Smooth muscle cell (in vitro differentiated cells): ENCODE measurements around the gene DEFB124. TPM values are rescaled to one million over a fixed set of nuclear protein-coding genes. Genes with fewer than 3 reads are reported as not detected.
A peak's percentile ranks its signal among the peaks of the same experiment; 100 is the strongest.
"Not testable (repeated sequence)": the region's sequence is repeated elsewhere in the genome, so short reads cannot be mapped to it uniquely, and the experiment has no call there.

Experiments
- DNase-seq: peaks from one replicate; lab custom pipeline; 2025; ENCODE audit not compliant: unreplicated experiment; lab: John Stamatoyannopoulos, UW
- H2AFZ ChIP-seq: fragments of 200-600 bp; sonication (generic); 2 replicates; pipeline ENCODE4 v1.6.0; 2016; ENCODE audit warnings: antibody characterized with exemption, low read depth, mild to moderate bottlenecking
- H3F3A ChIP-seq: fragments of 200-600 bp; sonication (generic); 2 replicates; pipeline ENCODE4 v1.6.0; 2017; ENCODE audit warnings: antibody characterized with exemption, low read depth
- H3K27ac ChIP-seq: fragments of 200-600 bp; sonication (generic); 2 replicates; pipeline ENCODE4 v1.5.1; 2016; ENCODE audit warnings: low read depth, mild to moderate bottlenecking
- H3K27me3 ChIP-seq: fragments of 200-600 bp; sonication (generic); 2 replicates; pipeline ENCODE4 v1.6.1; 2016; ENCODE audit warnings: low read depth, mild to moderate bottlenecking
- H3K36me3 ChIP-seq: fragments of 200-600 bp; sonication (generic); 2 replicates; pipeline ENCODE4 v1.5.1; 2016; ENCODE audit warnings: low read depth
- H3K4me1 ChIP-seq: fragments of 200-600 bp; sonication (generic); 2 replicates; pipeline ENCODE4 v1.5.1; 2016; ENCODE audit warnings: low read depth
- H3K4me2 ChIP-seq: fragments of 200-600 bp; sonication (generic); 2 replicates; pipeline ENCODE4 v1.6.0; 2016; ENCODE audit warnings: mild to moderate bottlenecking
- H3K4me3 ChIP-seq: fragments of 200-600 bp; sonication (generic); 2 replicates; pipeline ENCODE4 v1.5.1; 2016; ENCODE audit warnings: mild to moderate bottlenecking
- H3K79me2 ChIP-seq: fragments of 200-600 bp; sonication (generic); 2 replicates; pipeline ENCODE4 v1.6.0; 2016; ENCODE audit warnings: low read depth, mild to moderate bottlenecking
- H3K9ac ChIP-seq: fragments of 200-600 bp; sonication (generic); 2 replicates; pipeline ENCODE4 v1.6.0; 2016; ENCODE audit warnings: low read depth
- H3K9me3 ChIP-seq: fragments of 200-600 bp; sonication (generic); replicated peaks from 2 replicates; pipeline ENCODE4 v1.5.1; 2016; ENCODE audit warnings: low read depth
- H4K20me1 ChIP-seq: fragments of 200-600 bp; sonication (generic); 2 replicates; pipeline ENCODE4 v1.6.0; 2016; ENCODE audit warnings: low read depth
- WGBS: methylation state at CpG from one replicate; pipeline ENCODE4 v1.1.7; 2016; ENCODE audit warnings: low lambda C conversion rate; 5-methylcytosine and 5-hydroxymethylcytosine counted together
- polyA plus RNA-seq: library from polyadenylated mRNA; unstranded; fragments of >200 nt; fragmentation: Nextera tagmentation; extraction: Ambion mirVana; gene quantifications from 2 replicates; pipeline ENCODE4 v1.2.1, GENCODE V29; 2016
- total RNA-seq: library from RNA; depleted of rRNA; stranded (reverse); fragments of >200 nt; gene quantifications from 2 replicates; pipeline ENCODE4 v1.2.3, GENCODE V29; 2014
- TF ChIP-seq, protein P1 (sequence below): fragments of 200-600 bp; sonication (generic); IDR thresholded peaks from 2 replicates; pipeline ENCODE4 v1.5.1; 2017; ENCODE audit warnings: borderline replicate concordance, mild to moderate bottlenecking, antibody characterized with exemption; ENCODE audit not compliant: insufficient read depth, poor library complexity, severe bottlenecking

Gene DEFB124, protein sequence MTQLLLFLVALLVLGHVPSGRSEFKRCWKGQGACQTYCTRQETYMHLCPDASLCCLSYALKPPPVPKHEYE
- total RNA-seq (not detected in 2 replicates), polyA plus RNA-seq (not detected in 2 replicates)

DNA sequence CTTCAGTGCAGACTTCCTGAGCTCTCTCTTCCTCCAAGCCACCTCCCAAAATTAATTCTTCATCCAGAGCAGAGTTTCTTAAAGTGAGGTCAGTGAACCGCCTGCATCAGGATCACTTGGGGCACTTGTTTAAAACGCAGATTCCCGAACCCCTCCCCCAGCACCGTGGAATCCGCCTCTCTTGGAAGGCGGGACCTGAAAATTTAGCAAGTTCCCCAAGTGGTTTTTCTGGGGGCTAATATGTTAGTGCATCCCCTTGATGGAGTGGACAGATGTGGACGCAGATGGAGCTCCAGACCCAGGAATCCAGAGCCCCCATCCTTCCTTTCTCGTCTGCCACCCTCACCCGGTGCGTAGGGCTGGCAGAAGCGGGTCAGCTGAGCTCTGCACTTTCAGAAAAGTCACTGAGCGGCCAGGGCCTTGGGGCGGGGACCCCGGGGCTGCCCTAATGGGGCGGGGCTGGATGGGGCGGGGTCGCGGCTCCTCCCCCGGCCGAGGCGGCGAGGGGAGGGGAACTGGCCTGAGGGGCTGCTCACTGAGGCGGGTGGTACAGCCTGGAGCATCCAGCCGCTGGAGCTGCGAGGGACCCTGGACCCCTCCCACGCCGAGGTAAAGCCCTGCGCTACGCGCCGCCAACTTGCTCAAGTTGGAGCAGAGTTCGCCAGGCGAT lies at the start of gene DEFB124, which contains the start of gene REM1:
Gene DEFB124, minus strand, starts transcription at position 370 of the 670 bp plus-strand sequence. CDS start 2,114 bp downstream, outside the sequence.
Gene REM1, plus strand, starts transcription at position 531 of the 670 bp plus-strand sequence. CDS start 1,158 bp downstream, outside the sequence.
- no peaks in the 10 kb centered on the region for H3K4me1 ChIP-seq
- DNase-seq, result no peak
- H3K4me2 ChIP-seq, result peak within 1 kb of the TSS; percentile 77
- H3K36me3 ChIP-seq, result no peaks in the 10 kb centered on the region
- no peak within 1 kb of the TSS for H3K27ac ChIP-seq
- H3F3A ChIP-seq, result no peaks in the 10 kb centered on the region
- no peak within 1 kb of the TSS for H2AFZ ChIP-seq
- no peaks in the 10 kb centered on the region for H4K20me1 ChIP-seq
- H3K4me3 ChIP-seq, result peak within 1 kb of the TSS; percentile 34
- WGBS, result 64% methylated on average over 28 of the region's 33 CpGs
- no peaks in the 10 kb centered on the region for H3K27me3 ChIP-seq
- H3K9ac ChIP-seq, result no peak within 1 kb of the TSS
- H3K9me3 ChIP-seq, result no peaks in the 10 kb centered on the region
- H3K79me2 ChIP-seq, result no peaks in the 10 kb centered on the region
- TF ChIP-seq, protein P1, sequence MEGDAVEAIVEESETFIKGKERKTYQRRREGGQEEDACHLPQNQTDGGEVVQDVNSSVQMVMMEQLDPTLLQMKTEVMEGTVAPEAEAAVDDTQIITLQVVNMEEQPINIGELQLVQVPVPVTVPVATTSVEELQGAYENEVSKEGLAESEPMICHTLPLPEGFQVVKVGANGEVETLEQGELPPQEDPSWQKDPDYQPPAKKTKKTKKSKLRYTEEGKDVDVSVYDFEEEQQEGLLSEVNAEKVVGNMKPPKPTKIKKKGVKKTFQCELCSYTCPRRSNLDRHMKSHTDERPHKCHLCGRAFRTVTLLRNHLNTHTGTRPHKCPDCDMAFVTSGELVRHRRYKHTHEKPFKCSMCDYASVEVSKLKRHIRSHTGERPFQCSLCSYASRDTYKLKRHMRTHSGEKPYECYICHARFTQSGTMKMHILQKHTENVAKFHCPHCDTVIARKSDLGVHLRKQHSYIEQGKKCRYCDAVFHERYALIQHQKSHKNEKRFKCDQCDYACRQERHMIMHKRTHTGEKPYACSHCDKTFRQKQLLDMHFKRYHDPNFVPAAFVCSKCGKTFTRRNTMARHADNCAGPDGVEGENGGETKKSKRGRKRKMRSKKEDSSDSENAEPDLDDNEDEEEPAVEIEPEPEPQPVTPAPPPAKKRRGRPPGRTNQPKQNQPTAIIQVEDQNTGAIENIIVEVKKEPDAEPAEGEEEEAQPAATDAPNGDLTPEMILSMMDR, result no peak

DNA sequence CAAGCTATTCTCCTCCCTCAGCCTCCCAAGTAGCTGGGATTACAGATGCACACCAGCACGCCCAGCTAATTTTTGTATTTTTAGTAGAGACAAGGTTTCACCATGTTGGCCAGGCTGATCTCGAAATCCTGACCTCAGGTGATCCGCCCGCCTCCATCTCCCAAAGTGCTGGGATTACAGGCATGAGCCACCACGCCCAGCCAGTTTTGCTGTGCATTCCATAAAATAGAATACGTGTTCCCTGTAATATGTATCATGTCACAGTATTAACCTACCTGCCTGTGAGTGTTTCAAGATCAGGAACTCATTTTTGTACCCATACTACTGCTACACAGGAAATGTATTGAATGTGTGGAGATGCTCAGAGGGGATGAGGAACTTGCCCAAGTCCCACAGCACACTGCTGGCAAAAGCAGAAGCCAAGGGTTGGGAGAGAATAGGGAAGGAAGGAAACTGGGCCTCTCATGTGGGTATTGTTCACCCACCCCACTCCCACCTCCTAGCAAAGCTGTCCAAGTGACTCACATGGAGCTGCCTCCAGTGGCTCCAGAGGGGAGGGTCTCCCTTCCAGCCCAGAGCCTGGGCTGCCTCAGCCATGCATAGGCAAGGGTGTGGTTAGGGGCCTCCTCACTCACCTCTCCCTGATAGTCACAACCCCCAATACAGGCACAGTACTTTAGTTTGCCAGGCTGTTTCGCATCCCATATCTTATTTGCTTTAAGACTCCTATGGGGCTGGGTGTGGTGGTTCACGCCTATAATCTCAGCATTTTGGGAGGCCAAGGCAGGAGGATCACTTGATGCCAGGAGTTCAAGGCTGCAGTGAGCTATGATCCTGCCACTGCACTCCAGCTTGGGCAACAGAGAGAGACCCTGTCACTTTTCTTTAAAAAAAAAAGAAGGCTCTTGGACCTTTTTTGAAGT lies 48.7 kb upstream of the DEFB124 start:
- no peak overlapping the region for H2AFZ ChIP-seq
- H4K20me1 ChIP-seq, result peaks cover 100% of the 10 kb centered on the region
- H3K36me3 ChIP-seq, result peaks cover 8% of the 10 kb centered on the region
- no peaks in the 10 kb centered on the region for H3F3A ChIP-seq
- no peak for DNase-seq
- TF ChIP-seq, protein P1, result no peak
- no peaks in the 10 kb centered on the region for H3K4me1 ChIP-seq
- H3K4me2 ChIP-seq, result no peak overlapping the region
- H3K79me2 ChIP-seq, result peaks cover 97% of the 10 kb centered on the region
- no peaks in the 10 kb centered on the region for H3K9me3 ChIP-seq
- no peaks in the 10 kb centered on the region for H3K27me3 ChIP-seq
- H3K27ac ChIP-seq, result no peak overlapping the region
- H3K9ac ChIP-seq, result no peak overlapping the region
- WGBS, result 94% methylated on average over 8 of the region's 8 CpGs
- no peak overlapping the region for H3K4me3 ChIP-seq

DNA sequence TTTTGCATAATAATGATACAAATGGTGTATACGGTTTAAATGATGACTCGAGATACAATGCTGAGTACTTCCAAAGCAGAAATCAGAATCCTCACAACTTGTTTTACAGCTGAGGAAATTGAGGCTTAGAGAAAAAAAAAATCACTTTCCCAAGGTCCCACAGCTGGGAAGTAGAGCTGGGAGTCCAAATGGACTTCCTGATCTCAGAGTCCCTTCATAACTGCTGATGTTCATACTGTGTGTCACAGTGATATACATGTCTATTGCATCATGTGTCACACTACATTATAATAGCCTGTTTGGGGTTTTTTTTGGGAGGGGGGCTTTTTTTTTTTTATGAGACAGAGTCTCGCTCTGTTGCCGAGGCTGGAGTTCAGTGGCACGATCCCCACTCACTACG lies 47.8 kb upstream of the DEFB124 start:
- no peaks in the 10 kb centered on the region for H3F3A ChIP-seq
- peaks cover 100% of the 10 kb centered on the region for H4K20me1 ChIP-seq
- H3K4me1 ChIP-seq, result no peaks in the 10 kb centered on the region
- H3K4me3 ChIP-seq, result no peak overlapping the region
- no peak overlapping the region for H2AFZ ChIP-seq
- no peak overlapping the region for H3K27ac ChIP-seq
- no peak overlapping the region for H3K4me2 ChIP-seq
- peaks cover 98% of the 10 kb centered on the region for H3K79me2 ChIP-seq
- WGBS, result 92% methylated on average over 6 of the region's 6 CpGs
- H3K36me3 ChIP-seq, result peaks cover 8% of the 10 kb centered on the region
- H3K27me3 ChIP-seq, result no peaks in the 10 kb centered on the region
- no peak overlapping the region for H3K9ac ChIP-seq
- TF ChIP-seq, protein P1, result no peak
- no peak for DNase-seq
- H3K9me3 ChIP-seq, result no peaks in the 10 kb centered on the region

DNA sequence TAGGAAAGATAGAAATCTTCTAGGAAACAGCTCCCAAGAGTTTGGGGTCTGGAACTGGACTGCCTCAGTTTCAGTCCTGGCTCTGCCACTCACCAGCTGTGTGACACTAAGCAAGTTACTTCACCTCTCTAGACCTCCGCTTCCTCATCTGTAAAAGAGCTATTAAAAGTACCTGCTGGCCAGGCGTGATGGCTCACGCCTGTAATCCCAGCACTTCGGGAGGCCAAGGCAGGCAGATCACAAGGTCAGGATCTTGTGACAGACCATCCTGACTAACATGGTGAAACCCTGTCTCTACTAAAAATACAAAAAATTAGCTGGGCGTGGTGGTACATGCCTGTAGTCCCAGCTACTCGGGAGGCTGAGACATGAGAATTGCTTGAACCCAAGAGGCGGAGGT lies 46.3 kb upstream of the DEFB124 start:
- H3F3A ChIP-seq, DNase-seq, H3K9ac ChIP-seq, H3K4me1 ChIP-seq, H3K9me3 ChIP-seq, H3K27me3 ChIP-seq, H3K4me2 ChIP-seq, H2AFZ ChIP-seq, H3K36me3 ChIP-seq, H3K4me3 ChIP-seq: not testable (repeated sequence)
- Histone ChIP-seq H3K79me2 (peaks cover 99% of the 10 kb centered on the region), H4K20me1 (peaks cover 100% of the 10 kb centered on the region), H3K27ac (peak overlapping the region; percentile 5)
- 86% methylated on average over 7 of the region's 7 CpGs for WGBS
